ENCODE measurements around the gene BBS10. TPM values are rescaled to one million over a fixed set of nuclear protein-coding genes. Genes with fewer than 3 reads are reported as not detected.

The BBS10 gene
- 3.8 to 4.6 TPM (median 4.2 TPM) in 5 replicates for total RNA-seq (2022; extraction: Qiagen RNA extraction; ENCODE audit: low read depth)

DNA sequence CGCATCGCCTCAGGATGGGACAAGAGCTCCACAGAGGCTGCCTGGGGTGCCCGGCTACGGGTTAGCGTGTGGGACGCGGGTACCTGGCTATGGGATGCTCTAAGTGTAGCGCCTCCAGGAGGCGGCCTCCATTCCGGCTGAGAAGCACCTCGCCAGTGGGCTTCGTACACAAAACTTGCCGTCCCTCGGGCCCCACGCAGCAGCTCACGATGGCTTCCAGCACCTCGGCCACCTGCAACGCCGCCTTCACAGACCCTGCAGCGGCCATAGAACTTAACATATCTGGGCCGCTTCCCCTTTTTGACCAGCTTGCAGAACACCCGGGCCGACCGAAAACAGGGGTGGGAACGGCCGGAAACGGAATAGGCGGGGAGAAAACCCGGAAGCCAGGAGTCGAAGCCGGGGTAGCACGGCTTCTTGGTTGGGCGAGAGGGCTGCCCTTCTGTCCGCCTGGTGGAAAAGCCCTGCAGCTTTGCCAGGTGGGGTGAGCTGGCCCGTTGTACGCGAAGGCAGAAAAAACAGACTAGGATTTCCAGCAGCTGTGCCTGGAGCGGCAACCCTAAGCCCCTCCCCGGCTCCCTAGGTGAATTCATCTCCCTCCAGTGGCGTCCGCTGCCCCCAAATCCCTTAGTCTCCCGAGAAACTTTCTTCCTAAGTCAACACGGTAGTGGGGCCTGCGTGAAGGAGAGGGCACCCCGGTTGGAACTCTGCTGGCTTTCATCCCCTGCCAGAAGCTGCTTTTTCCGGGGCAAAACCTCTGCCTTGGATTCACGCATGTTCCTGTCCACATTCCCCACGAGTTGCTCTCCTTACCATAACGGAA lies at the start of gene BBS10:
Gene BBS10 (minus strand): TSS at position 337 of the 823 bp plus-strand sequence. CDS start 57 bp downstream, at position 280.

Other genes with a start within 250 kb of the BBS10 start
- 11.0 to 21.1 TPM (median 17.5 TPM) in 5 replicates for gene OSBPL8, start 211.4 kb upstream of the BBS10 start, total RNA-seq (2022; extraction: Qiagen RNA extraction; ENCODE audit: low read depth)